K562 (cell line): ENCODE results near the gene MATN4.

Source experiments
- ARNT ChIP-seq, 2 experiments: fragments of 450-650 bp; IDR thresholded peaks; 2 replicates each; pipeline ENCODE4 v1.6.1; 2016; ENCODE audit warnings: mild to moderate bottlenecking in 1 of 2
- BRCA1 ChIP-seq, 2 experiments: fragments of 450-650 bp in 1 of 2; sonication (generic) in 1 of 2; formaldehyde crosslinking in 1 of 2; IDR thresholded peaks; 2 replicates each; pipeline versions ENCODE4 v1.5.0 to v1.6.1; 2017 to 2020; ENCODE audit warnings: mild to moderate bottlenecking in 1 of 2, missing genetic modification reagents in 1 of 2
- CHD2 ChIP-seq: IDR thresholded peaks from 2 replicates; pipeline ENCODE4 v1.6.1; 2011; ENCODE audit warnings: low read depth, low read length
- CXXC5 ChIP-seq: fragments of 250-450 bp; sonication (Bioruptor Pico); IDR thresholded peaks from 2 replicates; pipeline ENCODE4 v1.8.0; 2022; ENCODE audit warnings: inconsistent platforms, mild to moderate bottlenecking, moderate library complexity
- FOS ChIP-seq: IDR thresholded peaks from 3 replicates; pipeline ENCODE4 v1.6.1; 2011; ENCODE audit not compliant: insufficient read length; ENCODE audit errors: extremely low read depth
- NCOA2 ChIP-seq, 2 experiments: fragments of 450-650 bp; IDR thresholded peaks; 2 replicates each; pipeline ENCODE4 v1.6.1; 2018; ENCODE audit warnings: mild to moderate bottlenecking in 2 of 2, moderate library complexity in 1 of 2; ENCODE audit not compliant: partially characterized antibody in 2 of 2
- POLR2A ChIP-seq: fragments of 450-650 bp; conservative IDR thresholded peaks from 2 replicates; pipeline ENCODE4 v1.6.1; 2016
- ZBTB1 ChIP-seq: sonication (generic); formaldehyde crosslinking; IDR thresholded peaks from 2 replicates; pipeline ENCODE4 v1.8.1; 2023; ENCODE audit warnings: missing genetic modification reagents, low read depth, mild to moderate bottlenecking, borderline replicate concordance
- ZNF217 ChIP-seq: sonication (generic); formaldehyde crosslinking; IDR thresholded peaks from 2 replicates; pipeline ENCODE4 v1.8.0; 2022; ENCODE audit warnings: mild to moderate bottlenecking, missing genetic modification reagents
- TF ChIP-seq, protein P1 (sequence below), 2 experiments: IDR thresholded peaks; 2 replicates each; pipeline ENCODE4 v1.6.1; 2011; ENCODE audit warnings: borderline replicate concordance in 1 of 2, control low read depth in 1 of 2, low read depth in 1 of 2, low read length in 1 of 2, mild to moderate bottlenecking in 1 of 2, mixed read lengths in 1 of 2, moderate library complexity in 1 of 2; ENCODE audit not compliant: insufficient read depth in 1 of 2, insufficient read length in 1 of 2, poor library complexity in 1 of 2, severe bottlenecking in 1 of 2; ENCODE audit errors: extremely low read depth in 1 of 2
- TF ChIP-seq, protein P2 (sequence below): fragments of 450-650 bp; IDR thresholded peaks from 2 replicates; pipeline ENCODE4 v1.6.1; 2017; ENCODE audit warnings: antibody characterized with exemption
- TF ChIP-seq, protein P3 (sequence below): fragments of 450-650 bp; IDR thresholded peaks from 2 replicates; pipeline ENCODE4 v1.6.1; 2016; ENCODE audit warnings: low read depth, mild to moderate bottlenecking, moderate library complexity
- TF ChIP-seq, protein P4 (sequence below), 2 experiments: fragments of 450-650 bp in 1 of 2; sonication (generic) in 1 of 2; formaldehyde crosslinking in 1 of 2; IDR thresholded peaks; 2 replicates each; pipeline versions ENCODE4 v1.7.1 to v1.9.0; 2016 to 2022; ENCODE audit warnings: inconsistent platforms in 1 of 2, mild to moderate bottlenecking in 1 of 2, missing genetic modification reagents in 1 of 2

- TF ChIP-seq, protein P1, sequence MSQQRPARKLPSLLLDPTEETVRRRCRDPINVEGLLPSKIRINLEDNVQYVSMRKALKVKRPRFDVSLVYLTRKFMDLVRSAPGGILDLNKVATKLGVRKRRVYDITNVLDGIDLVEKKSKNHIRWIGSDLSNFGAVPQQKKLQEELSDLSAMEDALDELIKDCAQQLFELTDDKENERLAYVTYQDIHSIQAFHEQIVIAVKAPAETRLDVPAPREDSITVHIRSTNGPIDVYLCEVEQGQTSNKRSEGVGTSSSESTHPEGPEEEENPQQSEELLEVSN (IDR thresholded peaks at IDR 0.05; ENCODE audit: borderline replicate concordance in 1 of 2, extremely low read depth in 1 of 2, insufficient read depth in 1 of 2, insufficient read length in 1 of 2, low read depth in 1 of 2, low read length in 1 of 2, poor library complexity in 1 of 2, severe bottlenecking in 1 of 2): no peak
- TF ChIP-seq ARNT (IDR thresholded peaks at IDR 0.05): no peak
- TF ChIP-seq CHD2: no peak
- no peak for TF ChIP-seq ZBTB1 (CRISPR knock-in tag)
- no peak for TF ChIP-seq POLR2A
- TF ChIP-seq, protein P2, sequence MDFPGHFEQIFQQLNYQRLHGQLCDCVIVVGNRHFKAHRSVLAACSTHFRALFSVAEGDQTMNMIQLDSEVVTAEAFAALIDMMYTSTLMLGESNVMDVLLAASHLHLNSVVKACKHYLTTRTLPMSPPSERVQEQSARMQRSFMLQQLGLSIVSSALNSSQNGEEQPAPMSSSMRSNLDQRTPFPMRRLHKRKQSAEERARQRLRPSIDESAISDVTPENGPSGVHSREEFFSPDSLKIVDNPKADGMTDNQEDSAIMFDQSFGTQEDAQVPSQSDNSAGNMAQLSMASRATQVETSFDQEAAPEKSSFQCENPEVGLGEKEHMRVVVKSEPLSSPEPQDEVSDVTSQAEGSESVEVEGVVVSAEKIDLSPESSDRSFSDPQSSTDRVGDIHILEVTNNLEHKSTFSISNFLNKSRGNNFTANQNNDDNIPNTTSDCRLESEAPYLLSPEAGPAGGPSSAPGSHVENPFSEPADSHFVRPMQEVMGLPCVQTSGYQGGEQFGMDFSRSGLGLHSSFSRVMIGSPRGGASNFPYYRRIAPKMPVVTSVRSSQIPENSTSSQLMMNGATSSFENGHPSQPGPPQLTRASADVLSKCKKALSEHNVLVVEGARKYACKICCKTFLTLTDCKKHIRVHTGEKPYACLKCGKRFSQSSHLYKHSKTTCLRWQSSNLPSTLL: no peak
- TF ChIP-seq, protein P3, sequence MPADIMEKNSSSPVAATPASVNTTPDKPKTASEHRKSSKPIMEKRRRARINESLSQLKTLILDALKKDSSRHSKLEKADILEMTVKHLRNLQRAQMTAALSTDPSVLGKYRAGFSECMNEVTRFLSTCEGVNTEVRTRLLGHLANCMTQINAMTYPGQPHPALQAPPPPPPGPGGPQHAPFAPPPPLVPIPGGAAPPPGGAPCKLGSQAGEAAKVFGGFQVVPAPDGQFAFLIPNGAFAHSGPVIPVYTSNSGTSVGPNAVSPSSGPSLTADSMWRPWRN: no peak
- no peak for TF ChIP-seq FOS
- TF ChIP-seq, protein P4, sequence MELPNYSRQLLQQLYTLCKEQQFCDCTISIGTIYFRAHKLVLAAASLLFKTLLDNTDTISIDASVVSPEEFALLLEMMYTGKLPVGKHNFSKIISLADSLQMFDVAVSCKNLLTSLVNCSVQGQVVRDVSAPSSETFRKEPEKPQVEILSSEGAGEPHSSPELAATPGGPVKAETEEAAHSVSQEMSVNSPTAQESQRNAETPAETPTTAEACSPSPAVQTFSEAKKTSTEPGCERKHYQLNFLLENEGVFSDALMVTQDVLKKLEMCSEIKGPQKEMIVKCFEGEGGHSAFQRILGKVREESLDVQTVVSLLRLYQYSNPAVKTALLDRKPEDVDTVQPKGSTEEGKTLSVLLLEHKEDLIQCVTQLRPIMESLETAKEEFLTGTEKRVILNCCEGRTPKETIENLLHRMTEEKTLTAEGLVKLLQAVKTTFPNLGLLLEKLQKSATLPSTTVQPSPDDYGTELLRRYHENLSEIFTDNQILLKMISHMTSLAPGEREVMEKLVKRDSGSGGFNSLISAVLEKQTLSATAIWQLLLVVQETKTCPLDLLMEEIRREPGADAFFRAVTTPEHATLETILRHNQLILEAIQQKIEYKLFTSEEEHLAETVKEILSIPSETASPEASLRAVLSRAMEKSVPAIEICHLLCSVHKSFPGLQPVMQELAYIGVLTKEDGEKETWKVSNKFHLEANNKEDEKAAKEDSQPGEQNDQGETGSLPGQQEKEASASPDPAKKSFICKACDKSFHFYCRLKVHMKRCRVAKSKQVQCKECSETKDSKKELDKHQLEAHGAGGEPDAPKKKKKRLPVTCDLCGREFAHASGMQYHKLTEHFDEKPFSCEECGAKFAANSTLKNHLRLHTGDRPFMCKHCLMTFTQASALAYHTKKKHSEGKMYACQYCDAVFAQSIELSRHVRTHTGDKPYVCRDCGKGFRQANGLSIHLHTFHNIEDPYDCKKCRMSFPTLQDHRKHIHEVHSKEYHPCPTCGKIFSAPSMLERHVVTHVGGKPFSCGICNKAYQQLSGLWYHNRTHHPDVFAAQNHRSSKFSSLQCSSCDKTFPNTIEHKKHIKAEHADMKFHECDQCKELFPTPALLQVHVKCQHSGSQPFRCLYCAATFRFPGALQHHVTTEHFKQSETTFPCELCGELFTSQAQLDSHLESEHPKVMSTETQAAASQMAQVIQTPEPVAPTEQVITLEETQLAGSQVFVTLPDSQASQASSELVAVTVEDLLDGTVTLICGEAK (IDR thresholded peaks at IDR 0.05): no peak
- TF ChIP-seq, protein P4 (CRISPR knock-in tag; IDR thresholded peaks at IDR 0.05): no peak
- no peak for TF ChIP-seq BRCA1 (IDR thresholded peaks at IDR 0.05)
- no peak for TF ChIP-seq BRCA1 (CRISPR knock-in tag; IDR thresholded peaks at IDR 0.05)
- TF ChIP-seq ZNF217 (CRISPR knock-in tag): no peak
- no peak for TF ChIP-seq CXXC5 (CRISPR knock-in tag)
- no peak for TF ChIP-seq NCOA2 (IDR thresholded peaks at IDR 0.05; ENCODE audit: partially characterized antibody in 2 of 2)
These were observed 50.9 kb downstream of the MATN4 start for GRCh38 chr20:45257161-45257560.
